SU-DHL-6 (cell line): ENCODE measurements around the gene GSTO1.

Experiments
- CTCF ChIP-seq: fragments of 200-600 bp; sonication (generic); IDR thresholded peaks from one replicate; pipeline ENCODE4 v1.5.1; 2017; ENCODE audit warnings: antibody characterized with exemption, mild to moderate bottlenecking, low read length, moderate library complexity; ENCODE audit not compliant: insufficient read depth, poor library complexity, severe bottlenecking
- EZH2phosphoT487 ChIP-seq: fragments of 200-600 bp; sonication (generic), shearing (Covaris generic); conservative IDR thresholded peaks from 2 replicates; pipeline ENCODE4 v1.6.1; 2018; ENCODE audit warnings: mild to moderate bottlenecking, antibody characterized with exemption, low read length, moderate library complexity, mixed read lengths

GRCh38 chr10:104242545-104242944 is 12.1 kb upstream of the GSTO1 start:
- TF ChIP-seq CTCF (no peak), EZH2phosphoT487 (no peak)
